ENCODE results near the gene NRXN3.

DNA sequence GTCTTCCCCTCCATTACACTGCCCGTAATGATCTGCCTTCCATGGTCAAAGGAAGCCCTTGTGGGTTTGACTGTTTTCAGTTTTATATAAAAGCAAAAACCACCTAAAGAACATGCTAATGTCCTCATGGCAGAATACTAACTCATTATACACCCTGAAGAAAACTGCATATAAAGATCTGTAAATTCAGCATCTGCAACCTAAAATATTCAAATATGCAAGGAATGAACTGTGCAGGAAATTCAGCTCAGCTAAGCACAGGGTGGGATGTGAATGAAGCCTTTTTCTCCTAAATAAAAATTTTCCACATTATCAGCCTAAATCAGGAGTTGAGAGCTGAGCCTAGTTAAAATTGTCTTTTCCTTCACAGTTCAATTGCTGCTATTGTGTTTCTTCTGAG is 128.1 kb downstream of the NRXN3 start:
- TF ChIP-seq, protein P1, sequence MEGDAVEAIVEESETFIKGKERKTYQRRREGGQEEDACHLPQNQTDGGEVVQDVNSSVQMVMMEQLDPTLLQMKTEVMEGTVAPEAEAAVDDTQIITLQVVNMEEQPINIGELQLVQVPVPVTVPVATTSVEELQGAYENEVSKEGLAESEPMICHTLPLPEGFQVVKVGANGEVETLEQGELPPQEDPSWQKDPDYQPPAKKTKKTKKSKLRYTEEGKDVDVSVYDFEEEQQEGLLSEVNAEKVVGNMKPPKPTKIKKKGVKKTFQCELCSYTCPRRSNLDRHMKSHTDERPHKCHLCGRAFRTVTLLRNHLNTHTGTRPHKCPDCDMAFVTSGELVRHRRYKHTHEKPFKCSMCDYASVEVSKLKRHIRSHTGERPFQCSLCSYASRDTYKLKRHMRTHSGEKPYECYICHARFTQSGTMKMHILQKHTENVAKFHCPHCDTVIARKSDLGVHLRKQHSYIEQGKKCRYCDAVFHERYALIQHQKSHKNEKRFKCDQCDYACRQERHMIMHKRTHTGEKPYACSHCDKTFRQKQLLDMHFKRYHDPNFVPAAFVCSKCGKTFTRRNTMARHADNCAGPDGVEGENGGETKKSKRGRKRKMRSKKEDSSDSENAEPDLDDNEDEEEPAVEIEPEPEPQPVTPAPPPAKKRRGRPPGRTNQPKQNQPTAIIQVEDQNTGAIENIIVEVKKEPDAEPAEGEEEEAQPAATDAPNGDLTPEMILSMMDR (IDR thresholded peaks at IDR 0.05 in 2 of 3, conservative IDR thresholded peaks at IDR 0.05 in 1 of 3; ENCODE audit: borderline replicate concordance in 1 of 3, insufficient read depth in 1 of 3, low read depth in 2 of 3, low read length in 2 of 3), result no peak
- TF ChIP-seq FOSL1 (IDR thresholded peaks at IDR 0.05; ENCODE audit: low read depth), result no peak
- no peak for TF ChIP-seq YY1 (IDR thresholded peaks at IDR 0.05; ENCODE audit: extremely low read depth, insufficient replicate concordance, low read depth, low read length)
- TF ChIP-seq, protein P2, sequence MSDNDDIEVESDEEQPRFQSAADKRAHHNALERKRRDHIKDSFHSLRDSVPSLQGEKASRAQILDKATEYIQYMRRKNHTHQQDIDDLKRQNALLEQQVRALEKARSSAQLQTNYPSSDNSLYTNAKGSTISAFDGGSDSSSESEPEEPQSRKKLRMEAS (IDR thresholded peaks at IDR 0.05), result no peak
- no peak for TF ChIP-seq POLR2AphosphoS5 (IDR thresholded peaks at IDR 0.05; ENCODE audit: low read depth, low read length)
- no peak for TF ChIP-seq EZH2phosphoT487 (IDR thresholded peaks at IDR 0.05; ENCODE audit: borderline replicate concordance)
- no peak for TF ChIP-seq ZNF274 (IDR thresholded peaks at IDR 0.05; ENCODE audit: low read depth, low read length)
- no peak for TF ChIP-seq EZH2 (IDR thresholded peaks at IDR 0.05)
- no peak for TF ChIP-seq POLR2A (IDR thresholded peaks at IDR 0.05; ENCODE audit: borderline replicate concordance, extremely low read depth, insufficient read depth, insufficient read length)
- no peak for TF ChIP-seq JUND (IDR thresholded peaks at IDR 0.05)
- TF ChIP-seq, protein P3, sequence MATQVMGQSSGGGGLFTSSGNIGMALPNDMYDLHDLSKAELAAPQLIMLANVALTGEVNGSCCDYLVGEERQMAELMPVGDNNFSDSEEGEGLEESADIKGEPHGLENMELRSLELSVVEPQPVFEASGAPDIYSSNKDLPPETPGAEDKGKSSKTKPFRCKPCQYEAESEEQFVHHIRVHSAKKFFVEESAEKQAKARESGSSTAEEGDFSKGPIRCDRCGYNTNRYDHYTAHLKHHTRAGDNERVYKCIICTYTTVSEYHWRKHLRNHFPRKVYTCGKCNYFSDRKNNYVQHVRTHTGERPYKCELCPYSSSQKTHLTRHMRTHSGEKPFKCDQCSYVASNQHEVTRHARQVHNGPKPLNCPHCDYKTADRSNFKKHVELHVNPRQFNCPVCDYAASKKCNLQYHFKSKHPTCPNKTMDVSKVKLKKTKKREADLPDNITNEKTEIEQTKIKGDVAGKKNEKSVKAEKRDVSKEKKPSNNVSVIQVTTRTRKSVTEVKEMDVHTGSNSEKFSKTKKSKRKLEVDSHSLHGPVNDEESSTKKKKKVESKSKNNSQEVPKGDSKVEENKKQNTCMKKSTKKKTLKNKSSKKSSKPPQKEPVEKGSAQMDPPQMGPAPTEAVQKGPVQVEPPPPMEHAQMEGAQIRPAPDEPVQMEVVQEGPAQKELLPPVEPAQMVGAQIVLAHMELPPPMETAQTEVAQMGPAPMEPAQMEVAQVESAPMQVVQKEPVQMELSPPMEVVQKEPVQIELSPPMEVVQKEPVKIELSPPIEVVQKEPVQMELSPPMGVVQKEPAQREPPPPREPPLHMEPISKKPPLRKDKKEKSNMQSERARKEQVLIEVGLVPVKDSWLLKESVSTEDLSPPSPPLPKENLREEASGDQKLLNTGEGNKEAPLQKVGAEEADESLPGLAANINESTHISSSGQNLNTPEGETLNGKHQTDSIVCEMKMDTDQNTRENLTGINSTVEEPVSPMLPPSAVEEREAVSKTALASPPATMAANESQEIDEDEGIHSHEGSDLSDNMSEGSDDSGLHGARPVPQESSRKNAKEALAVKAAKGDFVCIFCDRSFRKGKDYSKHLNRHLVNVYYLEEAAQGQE (IDR thresholded peaks at IDR 0.05; ENCODE audit: low read depth), result no peak
- TF ChIP-seq ZFX (IDR thresholded peaks at IDR 0.05), result no peak

All from HCT116 (cell line).